Peyer's patch (tissue), 4 donors: Measurements from ENCODE around the gene GYS1. TPM values are rescaled to one million over a fixed set of nuclear protein-coding genes. Genes with fewer than 3 reads are reported as not detected.

Experiments
- DNase-seq, 3 donors: peaks; one replicate each; pipeline ENCODE4 v3.0.0-alpha.2; 2017 to 2019
- H3K27ac ChIP-seq, 4 donors: fragments of 200-600 bp; sonication (generic); one replicate each; pipeline ENCODE4 v1.5.1; 2016 to 2019
- H3K27me3 ChIP-seq, 2 donors: fragments of 200-600 bp; sonication (generic); one replicate each; pipeline ENCODE4 v1.5.1; 2019
- H3K36me3 ChIP-seq, 3 donors: fragments of 200-600 bp; sonication (generic); one replicate each; pipeline ENCODE4 v1.5.1; 2016 to 2019
- H3K4me1 ChIP-seq, 4 donors: fragments of 200-600 bp; sonication (generic); one replicate each; pipeline ENCODE4 v1.5.1; 2016 to 2019
- H3K4me3 ChIP-seq, 4 donors: fragments of 200-600 bp; sonication (generic); 1 replicate in 3 of 4; 2 replicates in 1 of 4; pipeline ENCODE4 v1.5.1; 2016 to 2019; ENCODE audit warnings: mild to moderate bottlenecking in 1 of 4
- H3K9me3 ChIP-seq, 4 donors: fragments of 200-600 bp; sonication (generic); one replicate each; pipeline ENCODE4 v1.5.1; 2016 to 2019; ENCODE audit warnings: mild to moderate bottlenecking in 1 of 4
- POLR2A ChIP-seq, 2 donors: fragments of 450-650 bp; IDR thresholded peaks; one replicate each; pipeline ENCODE4 v1.5.1; 2017; ENCODE audit warnings: antibody characterized with exemption in 2 of 2, mild to moderate bottlenecking in 2 of 2, moderate library complexity in 2 of 2
- total RNA-seq, 4 donors: library from RNA; depleted of rRNA; stranded (reverse); fragments of >200 nt; gene quantifications; one replicate each; pipeline ENCODE4 v1.1.0, GENCODE V29; 2016
- TF ChIP-seq, protein P1 (sequence below), 6 experiments: fragments of 450-650 bp in 4 of 6; fragments of 200-600 bp in 2 of 6; sonication (generic) in 1 of 6; IDR thresholded peaks; one replicate each; pipeline ENCODE4 v1.5.1; 2017 to 2019; ENCODE audit warnings: antibody characterized with exemption in 6 of 6, mild to moderate bottlenecking in 3 of 6, moderate library complexity in 1 of 6

Gene GYS1
- total RNA-seq, 4 donors from 2014 or later: 24.8 to 61.8 (median 44.0) TPM

DNA sequence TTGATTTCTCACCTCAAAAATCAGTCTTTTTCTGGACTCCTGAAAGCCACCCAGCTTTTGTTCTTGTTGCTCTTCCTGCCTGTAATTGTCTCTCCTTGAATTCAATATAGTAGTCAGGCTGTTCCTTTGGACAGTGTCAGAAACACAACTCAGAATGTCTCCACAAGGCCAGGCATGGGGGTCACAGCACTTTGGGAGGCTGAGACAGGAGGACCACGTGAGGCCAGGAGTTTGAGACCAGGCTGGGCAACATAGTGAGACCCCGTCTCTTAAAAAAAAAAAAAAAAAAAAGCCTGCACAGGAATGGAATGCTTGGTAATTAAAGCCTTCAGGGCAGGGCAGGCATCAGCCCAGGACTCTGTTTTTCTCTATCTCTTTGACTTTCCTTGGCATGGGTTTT, 47.3 kb downstream of the GYS1 start:
- no peaks in the 10 kb centered on the region for H3K4me1 ChIP-seq
- peaks cover 0 to 6% (median 0%) of the 10 kb centered on the region in 3 donors for H3K36me3 ChIP-seq
- DNase-seq: no peak
- H3K9me3 ChIP-seq: peaks cover 0 to 13% (median 2%) of the 10 kb centered on the region in 4 donors
- no peaks in the 10 kb centered on the region for H3K27me3 ChIP-seq
- TF ChIP-seq, protein P1, sequence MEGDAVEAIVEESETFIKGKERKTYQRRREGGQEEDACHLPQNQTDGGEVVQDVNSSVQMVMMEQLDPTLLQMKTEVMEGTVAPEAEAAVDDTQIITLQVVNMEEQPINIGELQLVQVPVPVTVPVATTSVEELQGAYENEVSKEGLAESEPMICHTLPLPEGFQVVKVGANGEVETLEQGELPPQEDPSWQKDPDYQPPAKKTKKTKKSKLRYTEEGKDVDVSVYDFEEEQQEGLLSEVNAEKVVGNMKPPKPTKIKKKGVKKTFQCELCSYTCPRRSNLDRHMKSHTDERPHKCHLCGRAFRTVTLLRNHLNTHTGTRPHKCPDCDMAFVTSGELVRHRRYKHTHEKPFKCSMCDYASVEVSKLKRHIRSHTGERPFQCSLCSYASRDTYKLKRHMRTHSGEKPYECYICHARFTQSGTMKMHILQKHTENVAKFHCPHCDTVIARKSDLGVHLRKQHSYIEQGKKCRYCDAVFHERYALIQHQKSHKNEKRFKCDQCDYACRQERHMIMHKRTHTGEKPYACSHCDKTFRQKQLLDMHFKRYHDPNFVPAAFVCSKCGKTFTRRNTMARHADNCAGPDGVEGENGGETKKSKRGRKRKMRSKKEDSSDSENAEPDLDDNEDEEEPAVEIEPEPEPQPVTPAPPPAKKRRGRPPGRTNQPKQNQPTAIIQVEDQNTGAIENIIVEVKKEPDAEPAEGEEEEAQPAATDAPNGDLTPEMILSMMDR (IDR thresholded peaks at IDR 0.05): no peak
- no peak overlapping the region for H3K4me3 ChIP-seq
- H3K27ac ChIP-seq: no peak overlapping the region

DNA sequence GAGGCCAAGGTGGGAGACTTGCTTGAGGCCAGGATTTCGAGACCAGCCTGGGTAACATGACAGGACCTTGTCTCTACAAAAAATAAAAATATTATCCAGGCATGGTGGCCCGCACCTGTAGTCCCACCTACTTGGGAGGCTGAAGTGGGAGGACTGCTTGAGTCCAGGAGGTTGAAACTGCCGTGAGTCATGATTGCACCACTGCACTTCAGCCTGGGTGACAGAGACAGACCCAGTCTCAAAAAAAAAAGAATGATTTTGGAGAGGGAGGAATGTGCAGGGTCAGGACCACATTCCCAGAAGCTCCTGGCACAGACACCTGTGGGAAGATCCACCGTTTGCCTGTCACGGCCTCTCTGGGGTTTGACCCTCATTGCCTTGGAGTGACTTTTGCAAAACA, 47.7 kb downstream of the GYS1 start:
- no peak overlapping the region for H3K4me3 ChIP-seq
- no peak for TF ChIP-seq POLR2A (IDR thresholded peaks at IDR 0.05)
- TF ChIP-seq, protein P1 (IDR thresholded peaks at IDR 0.05): no peak

DNA sequence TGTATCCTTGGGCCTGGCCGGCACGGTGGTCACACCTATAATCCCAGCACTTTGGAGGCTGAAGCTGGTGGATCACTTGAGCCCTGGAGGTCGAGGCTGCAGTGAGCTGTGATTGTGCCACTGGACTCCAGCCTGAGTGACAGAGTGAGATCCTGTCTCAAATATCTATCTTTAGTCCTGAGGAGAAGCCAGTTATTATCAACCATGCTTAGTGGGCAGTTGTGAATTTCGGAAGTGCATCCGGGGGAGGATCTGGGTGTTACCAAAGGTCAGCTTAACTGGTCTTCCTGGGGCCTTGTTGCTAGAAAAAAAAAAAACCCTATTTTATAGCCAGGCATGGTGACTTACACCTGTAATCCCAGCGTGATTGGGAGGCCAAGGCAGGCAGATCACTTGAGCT, 50.0 kb downstream of the GYS1 start:
- no peak for DNase-seq
- H3K4me3 ChIP-seq: no peak overlapping the region
- H3K4me1 ChIP-seq: no peaks in the 10 kb centered on the region
- peaks cover 0 to 6% (median 0%) of the 10 kb centered on the region in 3 donors for H3K36me3 ChIP-seq
- no peaks in the 10 kb centered on the region for H3K27me3 ChIP-seq
- TF ChIP-seq POLR2A (IDR thresholded peaks at IDR 0.05): no peak
- TF ChIP-seq, protein P1 (IDR thresholded peaks at IDR 0.05): no peak
- H3K9me3 ChIP-seq: peaks cover 0 to 13% (median 2%) of the 10 kb centered on the region in 4 donors
- H3K27ac ChIP-seq: no peak overlapping the region

More for the DNA sequence above, 47.7 kb downstream of the GYS1 start:
- Histone ChIP-seq H3K9me3 (peaks cover 0 to 13% (median 2%) of the 10 kb centered on the region in 4 donors), H3K4me1 (no peaks in the 10 kb centered on the region), H3K27ac (no peak overlapping the region), H3K27me3 (no peaks in the 10 kb centered on the region), H3K36me3 (peaks cover 0 to 6% (median 0%) of the 10 kb centered on the region in 3 donors)
- DNase-seq: no peak

DNA sequence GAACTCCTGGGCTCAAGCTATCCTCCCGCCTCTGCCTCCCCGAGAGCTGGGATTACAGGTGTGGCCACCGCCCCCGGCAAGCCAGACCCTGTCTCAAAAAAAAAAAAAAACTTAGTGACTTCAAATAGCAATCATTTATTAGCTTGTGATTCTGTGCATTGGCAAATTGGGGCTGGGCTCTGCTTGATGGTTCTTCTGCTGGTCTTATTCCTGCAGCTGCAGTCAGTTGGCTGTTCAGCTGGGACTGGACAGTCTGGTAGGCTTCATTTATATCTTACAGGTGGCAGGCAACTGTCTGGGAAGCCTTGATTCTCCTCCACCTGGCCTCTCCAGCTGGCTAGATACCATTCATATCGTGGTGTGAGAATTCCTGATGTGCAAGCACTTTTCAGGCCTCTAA, 52.2 kb downstream of the GYS1 start:
- peaks cover 0 to 6% (median 0%) of the 10 kb centered on the region in 3 donors for H3K36me3 ChIP-seq
- peaks cover 0 to 5% (median 2%) of the 10 kb centered on the region in 4 donors for H3K9me3 ChIP-seq
- peaks cover 0 to 4% (median 0%) of the 10 kb centered on the region in 4 donors for H3K4me1 ChIP-seq
- no peak overlapping the region for H3K4me3 ChIP-seq
- H3K27me3 ChIP-seq: no peaks in the 10 kb centered on the region
- H3K27ac ChIP-seq: no peak overlapping the region
- TF ChIP-seq, protein P1 (IDR thresholded peaks at IDR 0.05): no peak
- TF ChIP-seq POLR2A (IDR thresholded peaks at IDR 0.05): no peak
- DNase-seq: no peak

DNA sequence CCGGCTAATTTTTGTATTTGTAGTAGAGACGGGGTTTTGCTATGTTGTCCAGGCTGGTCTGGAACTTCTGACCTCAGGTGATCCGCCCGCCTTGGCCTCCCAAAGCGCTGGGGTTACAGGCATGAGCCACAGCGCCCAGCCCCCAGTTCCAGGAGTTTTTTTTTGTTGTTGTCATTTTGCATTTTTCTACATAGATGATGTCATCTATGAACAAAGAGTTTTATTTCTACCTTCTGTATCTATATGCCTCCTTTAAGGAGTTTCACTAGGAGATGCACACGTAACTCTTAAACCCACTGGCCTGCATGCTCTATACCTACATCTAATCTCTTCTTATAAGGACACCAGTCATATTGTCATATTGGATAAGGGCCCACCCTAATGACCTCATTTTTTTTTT, 54.9 kb downstream of the GYS1 start:
- DNase-seq: no peak
- TF ChIP-seq, protein P1 (IDR thresholded peaks at IDR 0.05): no peak
- no peak for TF ChIP-seq POLR2A (IDR thresholded peaks at IDR 0.05)
- Histone ChIP-seq H3K4me3 (peak overlapping the region in 1 of 4 donors; percentile 13), H3K27me3 (no peaks in the 10 kb centered on the region), H3K27ac (peak overlapping the region in 2 of 4 donors; percentile 68 to 72), H3K36me3 (peaks cover 0 to 6% (median 0%) of the 10 kb centered on the region in 3 donors), H3K4me1 (peaks cover 0 to 4% (median under 1%) of the 10 kb centered on the region in 4 donors), H3K9me3 (peaks cover 0 to 5% (median 2%) of the 10 kb centered on the region in 4 donors)

DNA sequence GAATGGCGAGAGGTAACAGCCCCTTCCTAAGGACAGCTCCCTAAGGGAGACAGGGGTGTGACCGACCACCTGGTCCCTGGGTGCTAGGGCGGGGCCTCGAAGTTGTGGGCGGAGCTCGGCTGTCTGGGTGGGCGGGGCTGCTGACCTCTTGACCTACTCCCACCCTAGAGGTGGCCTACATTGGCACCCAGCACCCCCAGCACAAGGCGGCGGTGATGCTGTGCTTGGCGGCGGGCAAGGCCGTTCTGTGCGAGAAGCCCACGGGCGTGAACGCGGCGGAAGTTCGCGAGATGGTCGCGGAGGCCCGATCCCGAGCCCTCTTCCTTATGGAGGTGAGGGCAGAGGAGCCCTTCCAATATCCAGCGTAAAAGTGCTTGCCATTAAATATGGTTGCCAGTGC, 57.2 kb downstream of the GYS1 start:
- H3K4me1 ChIP-seq: peaks cover 0 to 5% (median 2%) of the 10 kb centered on the region in 4 donors
- no peak overlapping the region for H3K4me3 ChIP-seq
- no peaks in the 10 kb centered on the region for H3K36me3 ChIP-seq
- no peak for DNase-seq
- peaks cover 0 to under 1% (median under 1%) of the 10 kb centered on the region in 4 donors for H3K9me3 ChIP-seq
- TF ChIP-seq, protein P1 (IDR thresholded peaks at IDR 0.05): no peak
- no peak for TF ChIP-seq POLR2A (IDR thresholded peaks at IDR 0.05)
- H3K27me3 ChIP-seq: no peaks in the 10 kb centered on the region
- no peak overlapping the region for H3K27ac ChIP-seq
